Measurements from ENCODE around the gene MCTP1.

GRCh38 chr5:94872526-94872925 is 412.4 kb downstream of the MCTP1 start:
- TF ChIP-seq TAF1 (IDR thresholded peaks at IDR 0.05; ENCODE audit: borderline replicate concordance, low read depth, low read length), result no peak
- no peak for TF ChIP-seq POLR2A (IDR thresholded peaks at IDR 0.05; ENCODE audit: low read depth, low read length)
